Stimulated activated memory B cell treated with anti-CD40 and anti-IgM and Interleukin-4, amounts not matched to agents 10 μg/mL and 1 μg/mL and 100 μg/mL, for 72 hours (primary cell): Measurements from ENCODE around the gene SRL.
"Not testable (repeated sequence)": the region's sequence is repeated elsewhere in the genome, so short reads cannot be mapped to it uniquely, and the experiment has no call there.

ENCODE experiments used
- ATAC-seq: fragments of 150-1000 bp; cut with Tn5 transposase; 2 replicates; pipeline ENCODE4 v1.10.0; 2021
- H3K27ac Mint-ChIP-seq: one replicate; pipeline ENCODE4 v1.8.0; 2022; ENCODE audit warnings: mild to moderate bottlenecking, mixed read lengths
- H3K27me3 Mint-ChIP-seq: one replicate; pipeline ENCODE4 v1.8.0; 2022; ENCODE audit warnings: mixed read lengths
- H3K36me3 Mint-ChIP-seq: one replicate; pipeline ENCODE4 v1.8.0; 2022; ENCODE audit warnings: mixed read lengths
- H3K4me1 Mint-ChIP-seq: one replicate; pipeline ENCODE4 v1.8.0; 2022; ENCODE audit warnings: mixed read lengths
- H3K4me3 Mint-ChIP-seq: one replicate; pipeline ENCODE4 v1.8.0; 2022; ENCODE audit warnings: mild to moderate bottlenecking, moderate library complexity, mixed read lengths
- H3K9me3 Mint-ChIP-seq: one replicate; pipeline ENCODE4 v1.8.0; 2022; ENCODE audit warnings: mixed read lengths

The SRL gene

GRCh38 chr16:4180511-4180910 lies 61.4 kb downstream of the SRL start:
- peaks cover 29% of the 10 kb centered on the region for H3K4me1 Mint-ChIP-seq

DNA sequence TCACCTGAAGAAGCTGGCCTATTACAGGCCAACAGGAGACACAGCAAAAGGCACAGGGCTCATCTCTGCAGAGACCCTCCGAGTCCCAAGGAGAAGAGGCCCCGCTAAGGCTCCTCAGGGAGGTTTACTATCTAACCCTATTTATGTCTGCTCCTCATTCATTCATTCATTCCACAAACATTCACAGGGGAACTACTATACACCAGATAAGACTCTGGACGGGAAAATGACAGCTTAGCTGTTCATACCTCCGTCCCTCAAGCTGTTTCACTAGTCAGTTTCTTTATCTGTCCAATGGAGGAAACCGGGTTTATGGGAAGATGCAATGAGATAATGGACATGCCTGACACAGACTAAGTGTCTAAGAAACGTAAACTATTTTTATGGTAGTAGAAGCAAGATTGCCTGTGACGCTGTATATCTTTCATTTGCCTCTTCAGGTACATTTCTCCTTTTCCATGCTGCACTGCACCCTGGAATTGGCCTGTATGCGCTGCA lies 62.1 kb downstream of the SRL start:
- peaks cover 18% of the 10 kb centered on the region for H3K27me3 Mint-ChIP-seq
- H3K9me3 Mint-ChIP-seq, result peaks cover 2% of the 10 kb centered on the region
- no peak overlapping the region for H3K27ac Mint-ChIP-seq
- ATAC-seq, result no peak
- no peaks in the 10 kb centered on the region for H3K36me3 Mint-ChIP-seq
- peaks cover 26% of the 10 kb centered on the region for H3K4me1 Mint-ChIP-seq
- H3K4me3 Mint-ChIP-seq, result no peak overlapping the region

More at GRCh38 chr16:4180511-4180910, 61.4 kb downstream of the SRL start:
- Mint-ChIP-seq H3K9me3 (peaks cover 2% of the 10 kb centered on the region), H3K36me3 (no peaks in the 10 kb centered on the region), H3K27ac (no peak overlapping the region), H3K27me3 (peaks cover 15% of the 10 kb centered on the region), H3K4me3 (no peak overlapping the region)
- ATAC-seq, result no peak

- no peak for ATAC-seq
- no peaks in the 10 kb centered on the region for H3K36me3 Mint-ChIP-seq
- H3K27ac Mint-ChIP-seq, result no peak overlapping the region
Observed at GRCh38 chr16:4179020-4179419, 62.9 kb downstream of the SRL start.

GRCh38 chr16:4178468-4179010 lies 63.3 kb downstream of the SRL start:
- peaks cover 2% of the 10 kb centered on the region for H3K9me3 Mint-ChIP-seq
- H3K4me3 Mint-ChIP-seq, result no peak overlapping the region
- H3K27me3 Mint-ChIP-seq, result peaks cover 25% of the 10 kb centered on the region
- ATAC-seq, result no peak
- no peak overlapping the region for H3K27ac Mint-ChIP-seq
- no peaks in the 10 kb centered on the region for H3K36me3 Mint-ChIP-seq
- peaks cover 17% of the 10 kb centered on the region for H3K4me1 Mint-ChIP-seq

More at GRCh38 chr16:4179020-4179419, 62.9 kb downstream of the SRL start:
- Mint-ChIP-seq H3K9me3 (peaks cover 2% of the 10 kb centered on the region), H3K27me3 (peaks cover 21% of the 10 kb centered on the region), H3K4me1 (peaks cover 21% of the 10 kb centered on the region), H3K4me3 (no peak overlapping the region)

GRCh38 chr16:4176906-4177417 lies 64.9 kb downstream of the SRL start:
- Mint-ChIP-seq H3K27ac (no peak overlapping the region), H3K27me3 (peaks cover 26% of the 10 kb centered on the region), H3K4me1 (peaks cover 10% of the 10 kb centered on the region), H3K9me3 (no peaks in the 10 kb centered on the region), H3K36me3 (no peaks in the 10 kb centered on the region), H3K4me3 (no peak overlapping the region)
- peak; percentile 98 for ATAC-seq

DNA sequence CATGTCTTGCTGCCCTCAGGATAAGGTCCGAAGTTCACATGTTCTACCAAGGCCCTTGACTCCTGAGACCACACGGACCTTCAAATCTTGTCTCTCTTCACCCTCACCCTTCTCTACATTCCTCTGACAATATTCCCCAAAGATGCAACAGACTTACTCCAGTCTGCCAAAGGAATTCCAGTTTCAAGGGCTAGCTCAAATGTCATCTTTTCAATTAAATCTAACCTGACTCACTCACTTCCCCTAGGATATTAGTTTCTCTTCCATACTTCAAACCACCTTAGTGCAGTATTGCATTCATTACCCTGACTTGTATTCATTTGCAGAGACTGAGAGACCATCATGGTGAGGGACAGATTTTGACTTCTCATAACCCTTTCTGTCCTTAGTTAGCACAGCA lies 66.0 kb downstream of the SRL start:
- no peak overlapping the region for H3K27ac Mint-ChIP-seq
- peaks cover 26% of the 10 kb centered on the region for H3K27me3 Mint-ChIP-seq
- ATAC-seq, result no peak
- no peaks in the 10 kb centered on the region for H3K36me3 Mint-ChIP-seq
- no peaks in the 10 kb centered on the region for H3K9me3 Mint-ChIP-seq
- peaks cover 10% of the 10 kb centered on the region for H3K4me1 Mint-ChIP-seq
- H3K4me3 Mint-ChIP-seq, result no peak overlapping the region

DNA sequence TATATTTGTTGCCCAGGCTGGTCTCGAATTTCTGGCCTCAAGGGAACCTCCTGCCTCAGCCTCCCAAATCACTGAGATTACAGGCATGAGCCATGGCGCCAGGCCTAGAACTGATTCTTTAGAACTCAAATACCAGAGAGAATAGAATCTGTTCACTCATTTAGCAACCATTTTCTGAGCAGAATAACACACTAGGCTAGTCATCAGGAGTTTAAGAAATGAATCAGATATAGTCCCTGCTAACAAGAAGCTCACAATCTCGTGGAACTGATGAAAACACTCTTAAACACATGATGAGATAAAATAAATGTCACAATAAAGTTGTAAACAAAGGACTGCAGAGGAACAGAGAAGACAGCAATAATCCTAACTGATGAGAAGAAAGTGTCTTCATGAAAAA lies 69.8 kb downstream of the SRL start:
- no peaks in the 10 kb centered on the region for H3K36me3 Mint-ChIP-seq
- H3K27ac Mint-ChIP-seq, result no peak overlapping the region
- peaks cover 6% of the 10 kb centered on the region for H3K4me1 Mint-ChIP-seq
- peaks cover 26% of the 10 kb centered on the region for H3K27me3 Mint-ChIP-seq
- no peak for ATAC-seq
- H3K9me3 Mint-ChIP-seq, result no peaks in the 10 kb centered on the region
- no peak overlapping the region for H3K4me3 Mint-ChIP-seq

DNA sequence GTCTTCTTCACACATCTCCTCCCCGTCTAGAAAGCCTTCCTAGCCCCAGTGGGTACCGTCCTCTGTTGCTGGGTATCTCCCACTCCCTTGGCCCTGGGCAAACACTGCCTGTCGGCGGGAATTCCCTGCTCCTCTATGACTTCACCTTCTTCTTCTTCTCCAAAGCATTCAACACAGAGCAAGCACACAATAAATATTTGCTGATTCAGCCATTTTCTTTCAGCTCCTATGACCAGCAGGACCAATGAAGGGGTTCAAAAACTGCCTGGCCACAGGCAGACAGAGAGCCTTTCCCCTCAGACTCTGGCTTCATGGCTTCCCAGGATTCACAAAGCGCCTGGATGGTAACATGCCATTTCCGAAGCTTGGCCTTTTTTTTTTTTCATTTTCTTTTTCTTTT lies 72.5 kb downstream of the SRL start:
- H3K36me3 Mint-ChIP-seq, result no peaks in the 10 kb centered on the region
- no peaks in the 10 kb centered on the region for H3K4me1 Mint-ChIP-seq
- H3K27ac Mint-ChIP-seq, result no peak overlapping the region
- no peaks in the 10 kb centered on the region for H3K9me3 Mint-ChIP-seq
- H3K4me3 Mint-ChIP-seq, result no peak overlapping the region
- ATAC-seq, result no peak
- H3K27me3 Mint-ChIP-seq, result peaks cover 9% of the 10 kb centered on the region

- Mint-ChIP-seq H3K9me3 (no peaks in the 10 kb centered on the region), H3K36me3 (no peaks in the 10 kb centered on the region), H3K4me3 (no peak overlapping the region), H3K4me1 (no peaks in the 10 kb centered on the region), H3K27me3 (no peaks in the 10 kb centered on the region), H3K27ac (no peak overlapping the region)
- no peak for ATAC-seq
Observed at GRCh38 chr16:4166821-4167220, 75.1 kb downstream of the SRL start.

DNA sequence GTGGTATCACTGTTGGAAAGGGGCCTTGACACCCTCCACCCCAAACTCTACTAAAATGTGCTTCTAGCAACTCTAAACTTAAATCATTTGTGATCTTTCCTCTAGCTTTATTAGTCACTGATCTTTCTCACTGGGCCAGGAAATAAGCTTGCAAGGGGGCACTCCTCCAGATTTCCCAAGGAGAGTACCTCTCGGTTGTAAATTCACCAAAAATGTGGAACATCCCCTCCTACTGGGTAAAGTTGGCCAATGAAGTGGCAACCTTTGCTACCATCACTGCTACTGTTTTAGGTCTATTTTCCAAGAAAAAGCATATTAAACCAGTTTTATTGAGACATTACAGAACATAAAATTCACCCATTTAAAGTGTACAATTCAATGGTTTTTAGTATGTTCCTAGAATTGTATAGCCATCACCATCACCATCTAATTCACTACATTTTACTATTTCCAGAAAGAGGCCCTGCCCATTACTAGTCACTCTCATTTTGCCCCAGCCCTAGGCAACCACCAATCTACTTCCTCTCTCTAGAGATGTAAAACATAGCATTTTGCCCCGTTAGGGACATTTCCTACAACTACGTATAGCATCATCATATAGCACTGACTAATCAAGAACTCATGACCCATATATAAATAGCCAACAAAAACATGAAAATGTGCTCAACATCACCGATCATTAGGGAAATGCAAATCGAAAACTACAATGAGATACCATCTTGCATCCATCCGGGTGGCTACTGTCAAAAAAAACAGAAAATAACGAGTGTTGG lies 81.0 kb downstream of the SRL start:
- Mint-ChIP-seq H3K4me3 (no peak overlapping the region), H3K36me3 (no peaks in the 10 kb centered on the region), H3K4me1 (peaks cover 6% of the 10 kb centered on the region), H3K9me3 (no peaks in the 10 kb centered on the region), H3K27ac (no peak overlapping the region), H3K27me3 (peaks cover 9% of the 10 kb centered on the region)
- no peak for ATAC-seq

DNA sequence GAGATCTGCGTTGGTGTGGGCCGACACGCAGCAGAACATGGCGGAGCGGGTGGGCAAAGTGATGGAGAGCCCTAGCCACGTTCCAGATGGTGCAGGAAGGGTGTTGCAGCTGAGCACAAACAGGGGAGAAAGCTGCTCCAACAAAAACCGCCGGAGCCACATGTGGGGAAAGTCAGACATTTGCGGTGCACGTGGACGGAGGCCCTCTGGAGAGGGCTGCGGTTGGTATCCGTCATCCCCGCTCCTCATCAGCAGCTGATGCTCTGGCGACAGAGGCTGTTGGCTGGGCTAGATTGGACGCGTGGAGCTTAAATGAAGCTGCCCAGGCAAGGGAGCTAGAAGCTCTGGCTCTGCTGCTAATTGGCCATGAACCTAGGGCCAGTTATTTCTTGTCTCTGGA lies 82.2 kb downstream of the SRL start:
- no peak for ATAC-seq
- Mint-ChIP-seq H3K27me3 (peaks cover 10% of the 10 kb centered on the region), H3K9me3 (no peaks in the 10 kb centered on the region), H3K4me1 (peaks cover 6% of the 10 kb centered on the region), H3K27ac (no peak overlapping the region), H3K36me3 (no peaks in the 10 kb centered on the region), H3K4me3 (no peak overlapping the region)

- Mint-ChIP-seq H3K36me3 (no peaks in the 10 kb centered on the region), H3K27ac (no peak overlapping the region), H3K4me1 (peaks cover 6% of the 10 kb centered on the region), H3K4me3 (no peak overlapping the region), H3K27me3 (peaks cover 22% of the 10 kb centered on the region), H3K9me3 (no peaks in the 10 kb centered on the region)
- ATAC-seq, result no peak
Observed at GRCh38 chr16:4158143-4159093, 83.5 kb downstream of the SRL start.

GRCh38 chr16:4157376-4157825 lies 84.5 kb downstream of the SRL start:
- no peak overlapping the region for H3K4me3 Mint-ChIP-seq
- no peaks in the 10 kb centered on the region for H3K9me3 Mint-ChIP-seq
- no peaks in the 10 kb centered on the region for H3K36me3 Mint-ChIP-seq

GRCh38 chr16:4156503-4156902 lies 85.4 kb downstream of the SRL start:
- not testable (repeated sequence) for ATAC-seq, H3K9me3 Mint-ChIP-seq

More at GRCh38 chr16:4157376-4157825, 84.5 kb downstream of the SRL start:
- Mint-ChIP-seq H3K27me3 (peaks cover 22% of the 10 kb centered on the region), H3K4me1 (peaks cover 6% of the 10 kb centered on the region), H3K27ac (no peak overlapping the region)
- ATAC-seq, result no peak

GRCh38 chr16:4153364-4153763 lies 88.5 kb downstream of the SRL start:
- peaks cover 15% of the 10 kb centered on the region for H3K27me3 Mint-ChIP-seq
- not testable (repeated sequence) for ATAC-seq, H3K27ac Mint-ChIP-seq, H3K9me3 Mint-ChIP-seq, H3K4me3 Mint-ChIP-seq, H3K4me1 Mint-ChIP-seq, H3K36me3 Mint-ChIP-seq

More at GRCh38 chr16:4156503-4156902, 85.4 kb downstream of the SRL start:
- H3K4me1 Mint-ChIP-seq, H3K36me3 Mint-ChIP-seq, H3K27ac Mint-ChIP-seq, H3K4me3 Mint-ChIP-seq: not testable (repeated sequence)
- H3K27me3 Mint-ChIP-seq, result peaks cover 22% of the 10 kb centered on the region
